ENCODE measurements around the gene ADGRL3.

The ADGRL3 gene

GRCh38 chr4:61192392-61192791, 7.7 kb upstream of the ADGRL3 start:
- Histone ChIP-seq H3K27me3 (no peaks in the 10 kb centered on the region), H3K36me3 (no peaks in the 10 kb centered on the region), H4K20me1 (no peaks in the 10 kb centered on the region), H3K4me2 (no peak overlapping the region), H3K27ac (no peak overlapping the region), H3K9ac (no peak overlapping the region), H3K9me3 (no peaks in the 10 kb centered on the region), H3K4me3 (no peak overlapping the region), H3K4me1 (no peaks in the 10 kb centered on the region)
- TF ChIP-seq Cebpa-rat (IDR thresholded peaks at IDR 0.05) = no peak

DNA sequence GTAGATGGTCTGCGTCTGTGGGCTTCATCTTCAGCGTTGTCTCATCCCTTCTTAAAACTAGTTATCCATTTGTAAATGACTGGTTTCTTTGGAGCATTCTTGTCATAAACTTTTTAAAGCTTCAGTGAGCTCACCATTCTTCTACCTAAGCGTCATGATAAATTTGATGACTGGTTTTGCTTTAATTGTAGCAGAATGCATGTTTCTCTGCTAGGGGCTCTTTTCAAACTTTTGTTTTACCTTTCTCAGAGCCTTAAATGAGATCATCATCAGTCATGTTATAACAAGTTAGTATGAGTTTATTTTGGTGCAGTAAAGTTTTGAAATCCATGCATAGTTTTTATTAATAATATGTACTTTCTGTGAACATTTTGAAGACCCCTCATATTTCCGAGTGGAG, 6.3 kb upstream of the ADGRL3 start:
- Histone ChIP-seq H3K36me3 (no peaks in the 10 kb centered on the region), H3K27ac (no peak overlapping the region), H3K4me2 (no peak overlapping the region), H3K27me3 (no peaks in the 10 kb centered on the region), H4K20me1 (no peaks in the 10 kb centered on the region), H3K9me3 (no peaks in the 10 kb centered on the region), H3K9ac (no peak overlapping the region), H3K4me3 (no peak overlapping the region), H3K4me1 (no peaks in the 10 kb centered on the region)
- TF ChIP-seq Cebpa-rat (IDR thresholded peaks at IDR 0.05) = no peak

GRCh38 chr4:61194571-61194970, 5.6 kb upstream of the ADGRL3 start:
- H3K36me3 ChIP-seq = no peaks in the 10 kb centered on the region
- no peak for TF ChIP-seq Cebpa-rat (IDR thresholded peaks at IDR 0.05)
- H3K27ac ChIP-seq = no peak overlapping the region
- H3K9ac ChIP-seq = no peak overlapping the region
- no peak overlapping the region for H3K4me2 ChIP-seq
- H3K27me3 ChIP-seq = no peaks in the 10 kb centered on the region
- no peaks in the 10 kb centered on the region; the same call in 1 of the 2 replicates for H3K9me3 ChIP-seq
- no peaks in the 10 kb centered on the region for H3K4me1 ChIP-seq
- no peak overlapping the region for H3K4me3 ChIP-seq
- H4K20me1 ChIP-seq = no peaks in the 10 kb centered on the region

GRCh38 chr4:61195101-61195500, 5.0 kb upstream of the ADGRL3 start:
- Histone ChIP-seq H3K36me3 (no peaks in the 10 kb centered on the region), H3K4me3 (no peak overlapping the region), H3K4me2 (no peak overlapping the region), H4K20me1 (no peaks in the 10 kb centered on the region), H3K27ac (no peak overlapping the region), H3K9ac (no peak overlapping the region), H3K4me1 (no peaks in the 10 kb centered on the region), H3K9me3 (peaks cover 3% of the 10 kb centered on the region), H3K27me3 (no peaks in the 10 kb centered on the region)
- no peak for TF ChIP-seq Cebpa-rat (IDR thresholded peaks at IDR 0.05)

- no peak for TF ChIP-seq Cebpa-rat (IDR thresholded peaks at IDR 0.05)
- Histone ChIP-seq H3K4me1 (no peaks in the 10 kb centered on the region), H3K36me3 (no peaks in the 10 kb centered on the region), H3K27me3 (no peaks in the 10 kb centered on the region), H3K9ac (no peak overlapping the region), H3K4me2 (no peak overlapping the region), H3K4me3 (no peak overlapping the region), H3K27ac (no peak overlapping the region), H3K9me3 (peaks cover 33% of the 10 kb centered on the region), H4K20me1 (no peaks in the 10 kb centered on the region)
Observed at GRCh38 chr4:61198686-61199085, 1.4 kb upstream of the ADGRL3 start.

- Histone ChIP-seq H3K4me1 (no peaks in the 10 kb centered on the region), H3K27me3 (no peaks in the 10 kb centered on the region), H3K4me3 (no peak overlapping the region), H3K36me3 (no peaks in the 10 kb centered on the region), H3K27ac (no peak overlapping the region), H4K20me1 (no peaks in the 10 kb centered on the region), H3K9ac (no peak overlapping the region), H3K9me3 (peaks cover 33% of the 10 kb centered on the region), H3K4me2 (no peak overlapping the region)
- TF ChIP-seq Cebpa-rat (IDR thresholded peaks at IDR 0.05) = no peak
Observed at GRCh38 chr4:61199873-61200186, 296 bp upstream of the ADGRL3 start.

- H3K4me1 ChIP-seq = no peaks in the 10 kb centered on the region
- no peak overlapping the region for H3K27ac ChIP-seq
- no peaks in the 10 kb centered on the region for H3K36me3 ChIP-seq
- H3K9ac ChIP-seq = no peak overlapping the region
- H3K27me3 ChIP-seq = no peaks in the 10 kb centered on the region
- H4K20me1 ChIP-seq = no peaks in the 10 kb centered on the region
- no peak overlapping the region for H3K4me2 ChIP-seq
- H3K9me3 ChIP-seq = peaks cover 33% of the 10 kb centered on the region
- no peak overlapping the region for H3K4me3 ChIP-seq
- no peak for TF ChIP-seq Cebpa-rat (IDR thresholded peaks at IDR 0.05)
Observed at GRCh38 chr4:61200916-61201526, 895 bp downstream of the ADGRL3 start.

- TF ChIP-seq Cebpa-rat (IDR thresholded peaks at IDR 0.05) = no peak
- no peak overlapping the region for H3K4me3 ChIP-seq
- no peaks in the 10 kb centered on the region for H3K36me3 ChIP-seq
- peaks cover 33% of the 10 kb centered on the region for H3K9me3 ChIP-seq
- no peak overlapping the region for H3K9ac ChIP-seq
- H3K4me2 ChIP-seq = no peak overlapping the region
- H3K27ac ChIP-seq = no peak overlapping the region
- H3K4me1 ChIP-seq = no peaks in the 10 kb centered on the region
- no peaks in the 10 kb centered on the region for H3K27me3 ChIP-seq
- H4K20me1 ChIP-seq = no peaks in the 10 kb centered on the region
Observed at GRCh38 chr4:61201561-61201960, 1.4 kb downstream of the ADGRL3 start.

DNA sequence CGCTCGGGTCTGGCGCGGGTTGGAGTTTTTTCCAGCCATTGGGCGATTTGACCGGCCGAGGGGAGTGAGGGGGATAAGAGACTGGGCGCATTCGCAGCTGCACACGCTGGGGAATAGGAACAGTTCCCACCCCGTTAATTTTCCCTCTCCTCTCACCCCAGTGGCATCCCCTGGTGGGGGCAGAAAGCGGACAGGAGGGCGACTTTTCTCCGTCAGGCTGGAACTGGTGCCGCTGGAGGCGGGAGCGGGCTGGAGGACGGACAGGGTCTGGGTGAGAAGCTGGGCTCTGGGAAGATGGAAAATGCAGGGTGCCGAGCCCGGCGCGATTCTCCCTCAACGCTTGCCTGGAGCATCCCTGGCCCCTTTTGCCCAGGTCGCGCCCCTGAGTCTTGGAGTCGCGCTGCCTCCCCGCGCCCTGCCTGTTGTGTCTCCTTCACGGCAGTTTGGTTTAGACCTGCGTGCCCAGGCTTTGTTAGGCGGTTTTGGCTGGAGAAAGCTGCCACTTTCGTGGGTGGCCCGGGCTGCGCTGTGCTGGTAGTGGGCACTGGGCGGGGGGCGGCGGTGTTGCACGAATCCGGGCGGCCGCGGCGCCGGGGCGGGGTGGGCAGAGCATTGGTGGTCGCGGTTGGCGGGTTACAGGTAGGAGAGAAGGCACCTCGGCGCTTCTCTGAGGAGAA, 2.0 kb downstream of the ADGRL3 start:
- Histone ChIP-seq H3K27me3 (no peaks in the 10 kb centered on the region), H3K4me3 (no peak overlapping the region), H3K9ac (no peak overlapping the region), H3K27ac (no peak overlapping the region), H3K4me2 (no peak overlapping the region), H3K36me3 (no peaks in the 10 kb centered on the region), H3K4me1 (no peaks in the 10 kb centered on the region), H4K20me1 (no peaks in the 10 kb centered on the region), H3K9me3 (peaks cover 33% of the 10 kb centered on the region)
- no peak for TF ChIP-seq Cebpa-rat (IDR thresholded peaks at IDR 0.05)

- no peaks in the 10 kb centered on the region for H3K4me1 ChIP-seq
- TF ChIP-seq Cebpa-rat (IDR thresholded peaks at IDR 0.05) = no peak
Observed at GRCh38 chr4:61202638-61203435, 2.7 kb downstream of the ADGRL3 start.

More at GRCh38 chr4:61202638-61203435, 2.7 kb downstream of the ADGRL3 start:
- Histone ChIP-seq H3K4me2 (no peak overlapping the region), H3K27ac (no peak overlapping the region), H3K9me3 (peaks cover 33% of the 10 kb centered on the region), H3K27me3 (no peaks in the 10 kb centered on the region), H3K4me3 (no peak overlapping the region), H3K9ac (no peak overlapping the region), H4K20me1 (no peaks in the 10 kb centered on the region), H3K36me3 (no peaks in the 10 kb centered on the region)

All from BLaER1 (cell line).